Suprapubic skin (tissue), 4 donors: ENCODE results near the gene ALDH7A1.
"Not testable (repeated sequence)": the region's sequence is repeated elsewhere in the genome, so short reads cannot be mapped to it uniquely, and the experiment has no call there.

ENCODE experiments used
- EP300 ChIP-seq: sonication (generic); formaldehyde crosslinking; IDR thresholded peaks from one replicate; pipeline ENCODE4 v1.6.1; 2017; ENCODE audit warnings: antibody characterized with exemption
- POLR2A ChIP-seq, 2 donors: fragments of 450-650 bp; IDR thresholded peaks; one replicate each; pipeline ENCODE4 v1.6.1; 2017; ENCODE audit warnings: antibody characterized with exemption in 2 of 2, mild to moderate bottlenecking in 2 of 2, moderate library complexity in 2 of 2
- POLR2AphosphoS5 ChIP-seq, 3 donors: sonication (generic); formaldehyde crosslinking; IDR thresholded peaks; one replicate each; pipeline ENCODE4 v1.6.1; 2017; ENCODE audit warnings: antibody characterized with exemption in 3 of 3
- TF ChIP-seq, protein P1 (sequence below), 2 donors: fragments of 200-600 bp in 1 of 2; fragments of 450-650 bp in 1 of 2; sonication (generic) in 1 of 2; IDR thresholded peaks; one replicate each; pipeline ENCODE4 v1.5.1; 2016 to 2019; ENCODE audit warnings: antibody characterized with exemption in 2 of 2, mild to moderate bottlenecking in 1 of 2, moderate library complexity in 1 of 2

DNA sequence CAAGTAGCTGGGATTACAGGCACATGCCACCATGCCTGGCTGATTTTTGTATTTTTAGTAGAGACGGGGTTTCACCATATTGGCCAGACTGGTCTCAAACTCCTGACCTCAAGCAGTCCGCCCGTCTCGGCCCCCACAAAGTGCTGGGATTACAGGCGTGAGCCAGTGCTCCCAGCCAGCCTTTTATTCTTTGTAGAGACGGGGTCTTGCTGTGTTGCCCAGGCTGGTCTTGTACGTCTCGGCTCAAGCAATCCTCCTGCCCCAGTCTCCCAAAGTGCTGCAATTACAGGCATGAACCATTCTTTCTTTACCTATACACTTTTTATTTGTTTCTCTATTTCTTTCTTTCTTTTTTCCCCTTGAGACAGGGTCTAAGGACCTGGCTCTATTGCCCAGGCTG lies 22.6 kb upstream of the ALDH7A1 start:
- not testable (repeated sequence) for TF ChIP-seq POLR2A (IDR thresholded peaks at IDR 0.05); EP300; POLR2AphosphoS5 (IDR thresholded peaks at IDR 0.05)
- TF ChIP-seq, protein P1, sequence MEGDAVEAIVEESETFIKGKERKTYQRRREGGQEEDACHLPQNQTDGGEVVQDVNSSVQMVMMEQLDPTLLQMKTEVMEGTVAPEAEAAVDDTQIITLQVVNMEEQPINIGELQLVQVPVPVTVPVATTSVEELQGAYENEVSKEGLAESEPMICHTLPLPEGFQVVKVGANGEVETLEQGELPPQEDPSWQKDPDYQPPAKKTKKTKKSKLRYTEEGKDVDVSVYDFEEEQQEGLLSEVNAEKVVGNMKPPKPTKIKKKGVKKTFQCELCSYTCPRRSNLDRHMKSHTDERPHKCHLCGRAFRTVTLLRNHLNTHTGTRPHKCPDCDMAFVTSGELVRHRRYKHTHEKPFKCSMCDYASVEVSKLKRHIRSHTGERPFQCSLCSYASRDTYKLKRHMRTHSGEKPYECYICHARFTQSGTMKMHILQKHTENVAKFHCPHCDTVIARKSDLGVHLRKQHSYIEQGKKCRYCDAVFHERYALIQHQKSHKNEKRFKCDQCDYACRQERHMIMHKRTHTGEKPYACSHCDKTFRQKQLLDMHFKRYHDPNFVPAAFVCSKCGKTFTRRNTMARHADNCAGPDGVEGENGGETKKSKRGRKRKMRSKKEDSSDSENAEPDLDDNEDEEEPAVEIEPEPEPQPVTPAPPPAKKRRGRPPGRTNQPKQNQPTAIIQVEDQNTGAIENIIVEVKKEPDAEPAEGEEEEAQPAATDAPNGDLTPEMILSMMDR (IDR thresholded peaks at IDR 0.05): not testable (repeated sequence)
